HG03045 (cell line): ENCODE data around the gene ZNF287.
A peak's percentile ranks its signal among the peaks of the same experiment; 100 is the strongest.
"Not testable (repeated sequence)": the region's sequence is repeated elsewhere in the genome, so short reads cannot be mapped to it uniquely, and the experiment has no call there.

ENCODE experiments used
- ATAC-seq: cut with Tn5 transposase; IDR thresholded peaks from one replicate; pipeline ENCODE4 v1.9.1; 2021; ENCODE audit warnings: mild to moderate bottlenecking, moderate library complexity; ENCODE audit not compliant: unreplicated experiment

Gene ZNF287

GRCh38 chr17:16568541-16569357 lies at the start of gene ZNF287:
Gene ZNF287, minus strand, starts transcription at chr17:16569204. Its CDS starts 1,473 bp downstream, at chr17:16567731.
- peak; percentile 98 for ATAC-seq

- ATAC-seq: no peak
Measured at GRCh38 chr17:16617481-16618060, 48.6 kb upstream of the ZNF287 start.

- ATAC-seq: no peak
Measured at GRCh38 chr17:16599537-16599936, 30.5 kb upstream of the ZNF287 start.

GRCh38 chr17:16593356-16594102 lies 24.5 kb upstream of the ZNF287 start:
- ATAC-seq: no peak

GRCh38 chr17:16589097-16589969 lies 20.3 kb upstream of the ZNF287 start:
- peak; percentile 71 for ATAC-seq

GRCh38 chr17:16585796-16586195 lies 16.8 kb upstream of the ZNF287 start:
- no peak for ATAC-seq

GRCh38 chr17:16584273-16584995 lies 15.4 kb upstream of the ZNF287 start:
- no peak for ATAC-seq

- ATAC-seq: no peak
Measured at GRCh38 chr17:16583781-16584180, 14.8 kb upstream of the ZNF287 start.

- ATAC-seq: no peak
Measured at GRCh38 chr17:16573466-16573865, 4.5 kb upstream of the ZNF287 start.

- ATAC-seq: no peak
Measured at GRCh38 chr17:16569358-16569712, 331 bp upstream of the ZNF287 start.

- no peak for ATAC-seq
Measured at GRCh38 chr17:16552637-16553045, 16.4 kb downstream of the ZNF287 start.

GRCh38 chr17:16551878-16552636 lies 16.9 kb downstream of the ZNF287 start:
- ATAC-seq: no peak

GRCh38 chr17:16537130-16537458 lies 31.9 kb downstream of the ZNF287 start:
- ATAC-seq: no peak

- no peak for ATAC-seq
Measured at GRCh38 chr17:16534236-16534635, 34.8 kb downstream of the ZNF287 start.

GRCh38 chr17:16529906-16530305 lies 39.1 kb downstream of the ZNF287 start:
- ATAC-seq: no peak

GRCh38 chr17:16527298-16527697 lies 41.7 kb downstream of the ZNF287 start:
- ATAC-seq: no peak

GRCh38 chr17:16525556-16525955 lies 43.4 kb downstream of the ZNF287 start:
- not testable (repeated sequence) for ATAC-seq

GRCh38 chr17:16521070-16521727 lies 47.8 kb downstream of the ZNF287 start:
- ATAC-seq: peak; percentile 56

- no peak for ATAC-seq
Measured at GRCh38 chr17:16519021-16519420, 50.0 kb downstream of the ZNF287 start.
